ENCODE results near the gene CRIP1.

Gene CRIP1, protein sequence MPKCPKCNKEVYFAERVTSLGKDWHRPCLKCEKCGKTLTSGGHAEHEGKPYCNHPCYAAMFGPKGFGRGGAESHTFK

DNA sequence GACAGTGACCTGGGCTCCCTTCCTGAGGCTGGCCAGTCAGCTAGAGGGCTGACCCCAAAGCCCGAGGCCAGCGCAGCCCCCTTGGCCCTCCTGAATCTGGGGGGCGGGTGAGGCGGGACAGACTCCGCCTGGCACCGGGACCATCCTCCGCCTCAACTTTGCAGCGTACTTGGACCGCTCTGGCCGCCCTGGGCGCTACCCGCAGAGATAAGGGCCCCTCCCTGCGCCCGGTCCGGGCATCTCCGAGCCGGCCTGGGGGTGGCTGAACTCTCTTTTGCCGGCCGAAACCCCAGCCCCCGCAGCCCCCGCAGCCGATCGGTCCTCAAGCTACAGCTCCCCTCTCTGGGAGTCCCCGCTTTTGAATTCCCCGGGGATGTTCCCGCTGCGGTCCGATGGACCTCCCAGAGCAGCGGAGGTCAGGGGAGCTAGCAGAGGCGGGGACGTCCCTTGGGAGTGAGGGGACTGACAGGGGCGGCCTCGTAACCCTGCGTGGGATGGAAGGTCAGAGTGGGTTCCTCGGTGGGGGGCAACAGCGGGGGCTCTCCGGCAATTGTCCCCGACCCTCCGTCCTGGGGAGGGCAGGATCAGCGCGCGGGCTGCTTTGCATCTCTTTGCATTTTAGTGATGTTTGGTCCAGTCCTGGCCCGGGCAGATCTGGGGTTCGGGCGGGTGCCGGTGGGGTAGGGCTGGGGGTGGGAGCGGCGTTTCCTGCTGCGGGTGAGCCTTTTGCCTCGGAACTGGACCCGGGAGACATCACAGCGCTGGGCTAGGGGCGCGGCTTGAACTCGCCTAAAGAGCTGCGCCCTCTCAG lies at the start of gene CRIP1:
Gene CRIP1, plus strand, starts transcription at position 724 of the 811 bp plus-strand sequence. CDS start 374 bp downstream, outside the sequence.
- no peak for DNase-seq (ENCODE audit: low read depth)

DNA sequence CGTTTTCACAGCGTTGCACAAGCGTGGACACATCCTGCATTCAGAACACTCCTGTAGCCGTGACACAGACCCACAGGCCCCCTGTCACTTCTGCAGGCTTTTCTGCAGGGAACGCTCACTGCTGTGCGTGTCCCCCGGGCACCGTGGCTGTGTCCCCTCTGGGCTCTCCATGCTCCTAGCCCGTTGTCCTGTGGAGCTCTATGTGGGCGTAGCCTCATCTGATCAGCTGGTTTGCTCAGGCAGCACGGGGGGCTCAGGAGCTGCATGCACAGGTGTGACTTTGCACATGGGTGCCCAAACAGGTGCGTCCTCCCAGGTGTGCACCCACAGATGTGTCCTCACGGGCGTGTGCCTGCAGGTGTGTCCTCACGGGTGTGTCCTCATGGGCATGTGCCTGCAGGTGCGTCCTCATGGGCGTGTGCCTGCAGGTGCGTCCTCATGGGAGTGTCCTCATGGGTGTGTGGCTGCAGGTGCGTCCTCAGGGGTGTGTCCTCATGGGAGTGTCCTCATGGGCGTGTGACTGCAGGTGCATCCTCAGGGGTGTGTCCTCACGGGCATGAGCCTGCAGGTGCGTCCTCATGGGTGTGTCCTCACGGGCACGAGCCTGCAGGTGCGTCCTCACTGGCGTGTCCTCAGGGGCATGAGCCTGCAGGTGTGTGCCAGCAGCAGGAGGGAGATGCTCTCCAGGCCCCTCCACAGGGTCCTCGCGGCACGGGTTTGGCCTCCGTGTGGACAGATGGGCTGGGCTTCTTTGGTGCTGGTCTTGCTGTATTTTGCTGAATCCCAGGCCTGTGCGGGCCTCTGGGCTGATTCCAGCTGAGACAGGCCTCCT lies 49.6 kb upstream of the CRIP1 start:
- no peak for DNase-seq (ENCODE audit: low read depth)

DNA sequence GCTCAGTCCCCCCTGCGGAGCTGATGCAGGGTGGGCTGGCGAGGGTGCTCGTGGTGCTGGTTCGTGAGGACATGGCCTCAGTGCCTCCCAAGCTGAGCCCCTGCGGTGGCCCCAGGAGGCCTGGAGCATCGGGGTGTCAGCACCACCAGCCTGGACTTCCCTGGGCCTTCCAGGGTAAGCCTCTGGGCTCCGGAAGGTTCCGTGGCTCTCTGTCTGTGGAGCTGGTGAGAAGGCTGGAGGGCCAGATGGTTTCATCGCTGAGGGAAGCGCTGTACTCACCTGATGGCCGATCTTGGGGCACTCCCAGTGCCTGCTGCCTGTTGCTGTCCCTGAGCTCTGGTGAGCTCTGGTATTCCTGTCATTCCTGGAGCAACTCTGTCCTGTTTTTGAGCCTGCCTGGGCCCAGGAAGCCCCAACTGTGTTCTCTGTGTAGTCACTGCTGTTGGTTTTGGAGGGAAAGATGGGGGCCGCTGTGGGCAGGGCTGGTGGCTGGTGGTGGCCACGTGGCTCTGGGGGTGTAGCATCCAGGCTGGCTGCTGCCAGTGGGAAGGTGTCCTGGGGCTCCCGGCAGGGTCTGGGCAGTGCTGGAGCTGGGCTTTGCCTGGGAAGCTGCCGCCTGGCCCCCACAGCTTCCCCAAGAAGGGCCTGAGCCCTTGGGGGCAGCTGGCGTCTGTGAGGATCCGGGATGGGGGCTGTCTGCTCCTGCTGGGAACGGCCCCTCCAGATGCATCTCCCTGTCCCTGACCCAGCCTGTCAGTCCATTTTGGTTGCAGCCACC lies 48.8 kb upstream of the CRIP1 start:
- DNase-seq (ENCODE audit: low read depth) = no peak

DNA sequence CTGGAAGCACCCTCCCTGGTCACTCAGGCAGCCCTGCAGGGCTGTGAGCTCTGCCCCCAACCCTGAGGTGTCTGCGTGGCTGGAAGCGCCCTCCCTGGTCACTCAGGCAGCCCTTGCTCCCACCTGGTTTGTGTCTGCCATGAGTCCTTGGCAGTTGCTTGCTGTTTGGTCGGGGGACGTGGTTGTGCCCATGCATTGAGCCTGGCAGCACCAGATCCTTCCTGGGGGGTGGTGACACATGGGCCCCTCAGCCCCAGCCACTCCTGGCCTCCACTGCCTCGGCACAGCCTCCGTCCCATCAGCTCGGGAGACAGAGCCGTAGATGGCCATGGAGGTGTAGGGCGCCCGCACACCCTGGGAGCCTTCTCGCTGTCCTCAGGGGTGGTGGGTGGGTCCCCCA lies 47.5 kb upstream of the CRIP1 start:
- DNase-seq (ENCODE audit: low read depth) = no peak

DNA sequence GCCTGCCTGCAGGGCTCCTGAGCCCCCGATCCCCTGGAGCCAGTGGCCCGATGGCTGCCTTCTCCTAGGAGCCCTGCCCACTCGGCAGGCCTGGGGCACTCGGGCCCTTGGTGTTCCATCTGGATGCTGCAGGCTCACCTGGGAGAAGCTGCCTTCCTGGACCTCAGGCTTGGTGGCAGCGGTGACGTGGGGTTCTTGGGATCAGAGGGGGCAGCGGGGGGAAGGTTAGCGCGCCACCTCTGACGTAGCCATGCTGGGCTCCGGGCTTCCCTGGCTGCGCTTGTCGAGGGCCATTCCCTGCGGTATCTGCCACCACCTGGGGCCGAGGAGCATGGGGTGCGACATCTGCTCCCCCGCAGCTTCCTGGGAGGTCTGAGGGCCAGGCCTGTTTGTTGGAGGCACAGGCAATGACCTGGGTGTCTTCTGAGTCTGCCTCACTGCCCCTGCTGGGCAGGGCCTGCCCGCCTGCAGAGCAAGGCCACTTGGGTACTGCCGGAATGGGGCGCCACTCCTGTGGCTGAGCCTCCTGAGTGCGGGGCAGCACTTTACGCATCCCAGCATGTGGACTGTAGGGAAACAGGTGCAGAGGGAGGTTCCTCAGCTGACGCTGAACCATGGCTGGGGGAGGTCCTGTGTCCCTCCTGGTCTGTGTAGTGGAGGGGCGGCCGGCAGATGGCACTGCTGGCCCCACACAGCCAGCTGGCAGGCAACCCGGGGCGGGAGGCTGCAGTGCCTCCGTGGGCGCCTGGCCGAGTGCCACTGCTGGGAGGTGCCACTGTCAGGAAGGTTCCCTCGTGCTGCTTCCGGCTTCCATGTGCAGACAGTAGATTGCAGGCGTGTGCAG lies 46.8 kb upstream of the CRIP1 start:
- no peak for DNase-seq (ENCODE audit: low read depth)

DNA sequence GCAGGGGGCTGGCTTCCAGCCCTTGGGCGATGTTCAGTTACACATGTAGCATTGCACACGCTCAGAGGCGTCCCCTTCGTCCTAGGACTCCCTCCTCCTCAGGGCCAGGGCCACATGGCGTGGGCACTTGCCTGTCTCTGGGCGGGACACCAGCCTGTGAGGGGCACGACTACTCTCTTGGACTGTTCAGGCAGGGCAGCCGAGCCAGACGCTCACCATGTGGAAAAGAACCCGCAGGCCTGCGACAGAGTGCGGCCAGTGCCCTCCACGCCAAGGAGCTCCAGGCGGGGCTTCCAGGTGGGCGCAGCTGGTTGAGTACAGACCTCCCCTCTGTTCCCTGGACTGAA lies 46.2 kb upstream of the CRIP1 start:
- no peak for DNase-seq (ENCODE audit: low read depth)

DNA sequence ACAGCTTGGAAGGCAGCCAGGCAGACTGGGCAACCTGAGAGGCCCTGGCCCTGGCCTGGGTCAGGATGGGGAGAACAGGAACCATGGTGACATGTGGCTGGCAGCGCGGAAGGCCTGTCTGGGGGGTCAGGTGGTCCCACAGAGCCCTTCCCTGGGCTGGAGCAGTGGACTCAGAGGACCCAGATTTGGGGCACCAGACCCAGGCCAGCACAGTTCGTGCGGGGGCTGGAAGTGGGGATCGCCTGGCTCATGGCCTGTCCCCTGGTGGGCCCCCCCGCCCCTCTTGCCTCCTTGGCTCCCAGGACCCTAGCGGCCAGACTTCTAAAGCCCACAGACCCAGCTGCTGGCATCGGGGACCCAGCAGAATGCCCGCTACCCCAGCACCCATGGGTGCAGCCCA lies 45.7 kb upstream of the CRIP1 start:
- DNase-seq (ENCODE audit: low read depth) = no peak

DNA sequence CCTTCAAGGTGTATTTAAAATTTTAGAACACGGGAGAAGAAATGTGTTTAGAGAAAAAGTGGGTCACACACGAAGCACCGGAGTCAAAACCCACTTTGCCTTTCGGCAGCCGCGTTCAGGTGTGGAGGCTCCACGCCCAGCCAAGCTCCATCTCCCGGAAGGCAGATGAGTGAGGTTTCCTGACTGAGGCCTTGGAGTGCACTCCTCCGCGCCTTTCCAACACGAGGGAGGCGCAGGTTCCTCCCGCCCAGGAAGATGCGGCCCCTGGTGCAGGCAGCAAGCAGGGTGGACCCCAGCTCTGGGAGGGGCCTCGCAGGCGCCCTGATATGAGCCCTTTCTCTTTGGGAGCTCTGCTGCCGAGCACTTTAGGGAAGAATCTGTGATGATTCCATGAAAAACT lies 44.6 kb upstream of the CRIP1 start:
- no peak for DNase-seq (ENCODE audit: low read depth)

DNA sequence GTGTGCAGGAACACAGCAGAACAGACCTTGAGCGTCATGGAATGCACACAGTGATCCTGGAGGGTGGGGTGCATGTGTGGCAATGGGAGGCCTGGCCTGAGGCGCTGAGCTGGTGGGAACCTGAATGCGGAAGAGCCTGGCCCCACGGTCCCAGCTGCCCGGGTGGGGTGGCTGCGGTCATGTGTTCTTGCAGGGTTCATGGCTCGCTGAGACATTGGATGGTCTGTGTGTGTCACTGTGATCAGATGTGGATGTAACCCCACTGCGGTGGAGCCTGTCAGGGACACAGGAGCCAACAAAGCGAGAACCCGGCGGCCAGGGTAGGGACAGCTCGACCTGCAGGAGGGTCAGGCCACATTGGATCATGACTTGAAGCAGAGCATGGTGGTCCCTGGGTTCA lies 43.9 kb upstream of the CRIP1 start:
- no peak for DNase-seq (ENCODE audit: low read depth)

DNA sequence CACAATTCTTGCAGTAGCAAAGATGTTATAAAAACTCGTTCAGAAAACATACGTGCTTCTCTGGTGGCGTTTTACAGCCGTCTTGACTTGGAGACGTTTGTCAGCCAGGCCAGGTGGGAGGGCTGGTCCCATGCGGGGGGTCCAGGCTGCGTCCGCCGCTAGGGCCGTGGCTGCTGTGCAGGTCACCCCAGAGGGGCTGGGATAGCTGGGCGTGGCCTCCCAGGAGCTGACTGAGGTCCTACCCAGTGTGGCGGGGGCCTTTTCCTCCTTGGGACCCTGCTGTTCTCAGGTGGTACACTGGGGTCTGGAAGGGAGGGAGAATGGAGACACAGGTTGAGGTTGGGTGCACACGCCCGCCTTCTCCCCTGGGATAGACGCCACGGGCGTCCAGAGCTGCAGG lies 41.8 kb upstream of the CRIP1 start:
- DNase-seq (ENCODE audit: low read depth) = no peak

DNA sequence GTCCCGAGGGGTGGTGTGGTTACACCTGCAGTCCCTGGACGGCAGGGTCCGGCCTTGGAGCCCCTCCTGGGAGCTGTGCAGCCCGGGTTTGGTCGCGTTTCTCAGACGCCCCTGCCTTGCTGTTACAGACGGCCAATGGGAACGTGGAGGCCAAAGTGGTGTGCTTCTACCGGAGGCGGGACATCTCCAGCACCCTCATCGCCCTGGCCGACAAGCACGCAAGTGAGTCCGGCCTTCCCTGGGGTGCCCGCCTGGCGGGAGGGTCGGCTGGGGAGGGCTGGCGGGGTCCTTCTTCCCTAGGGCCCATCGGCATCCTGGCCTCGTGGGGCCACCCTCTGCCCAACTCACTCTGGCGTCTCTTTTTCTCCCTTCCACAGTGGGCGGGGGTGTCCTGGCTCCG lies 41.4 kb upstream of the CRIP1 start:
- DNase-seq (ENCODE audit: low read depth) = no peak

DNA sequence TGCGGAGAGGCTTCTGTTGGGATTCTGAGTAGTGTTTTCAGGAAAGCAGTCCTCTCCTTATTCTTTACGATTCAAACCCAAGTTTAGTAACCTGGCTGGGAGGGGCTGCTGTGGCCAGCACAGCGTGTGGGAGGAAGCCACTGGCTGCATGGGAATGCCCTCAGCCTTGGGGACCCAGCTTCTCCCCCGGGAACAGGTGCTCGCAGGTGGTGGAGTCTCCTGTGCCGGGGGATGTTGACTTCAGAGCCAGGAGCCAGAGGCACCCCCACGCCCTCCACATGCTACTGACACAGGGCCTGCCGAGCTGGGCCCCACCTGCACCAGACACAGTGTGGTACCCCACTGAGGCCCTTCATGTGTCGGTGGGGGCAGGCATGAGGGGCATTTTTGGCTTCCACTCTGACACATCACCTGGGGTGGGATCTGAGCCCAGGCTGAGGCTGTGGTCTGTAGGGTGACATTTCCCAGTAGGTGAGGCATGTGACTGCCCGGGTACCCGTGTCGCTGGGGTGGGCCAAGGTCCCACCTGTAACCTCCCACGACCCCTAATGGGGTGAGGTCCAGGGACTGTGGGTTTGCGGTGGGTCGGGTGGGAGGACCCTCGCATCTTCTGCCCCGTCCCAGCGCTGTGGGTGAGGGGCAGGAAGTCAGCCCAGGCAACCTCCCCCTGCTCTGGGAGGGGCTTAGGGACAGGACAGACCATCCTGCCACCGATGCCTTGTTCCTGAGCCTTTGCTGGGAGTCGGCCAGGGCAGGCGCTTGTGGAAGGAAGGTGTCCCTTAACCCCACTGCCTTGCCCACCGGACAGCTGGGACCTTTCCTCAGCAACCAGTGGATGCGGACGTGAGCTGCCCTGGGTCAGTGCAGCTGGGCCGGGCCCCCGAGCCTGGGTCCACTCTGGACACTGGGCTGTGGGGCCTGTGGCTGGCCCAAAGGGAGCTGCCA lies 40.5 kb upstream of the CRIP1 start:
- no peak for DNase-seq (ENCODE audit: low read depth)

DNA sequence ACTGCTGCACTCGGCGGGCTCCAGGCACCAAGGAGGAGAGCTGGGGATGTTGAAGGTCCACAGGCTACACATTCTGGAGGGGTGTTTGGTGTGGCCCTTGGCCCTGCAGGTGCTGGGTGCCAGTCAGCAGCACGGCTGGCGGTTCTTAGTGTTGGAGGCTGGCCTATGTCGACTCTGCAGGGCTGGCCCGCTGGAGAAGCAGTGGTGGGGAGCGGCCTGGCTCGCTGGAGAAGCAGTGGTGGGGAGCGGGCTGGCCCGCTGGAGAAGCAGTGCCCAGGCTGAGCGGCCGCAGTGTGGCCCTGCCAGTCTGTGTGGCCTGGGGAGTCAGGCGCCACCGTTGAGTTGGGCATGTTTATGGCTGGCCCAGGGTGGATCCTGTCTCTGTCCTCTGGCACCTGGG lies 39.7 kb upstream of the CRIP1 start:
- DNase-seq (ENCODE audit: low read depth) = no peak

DNA sequence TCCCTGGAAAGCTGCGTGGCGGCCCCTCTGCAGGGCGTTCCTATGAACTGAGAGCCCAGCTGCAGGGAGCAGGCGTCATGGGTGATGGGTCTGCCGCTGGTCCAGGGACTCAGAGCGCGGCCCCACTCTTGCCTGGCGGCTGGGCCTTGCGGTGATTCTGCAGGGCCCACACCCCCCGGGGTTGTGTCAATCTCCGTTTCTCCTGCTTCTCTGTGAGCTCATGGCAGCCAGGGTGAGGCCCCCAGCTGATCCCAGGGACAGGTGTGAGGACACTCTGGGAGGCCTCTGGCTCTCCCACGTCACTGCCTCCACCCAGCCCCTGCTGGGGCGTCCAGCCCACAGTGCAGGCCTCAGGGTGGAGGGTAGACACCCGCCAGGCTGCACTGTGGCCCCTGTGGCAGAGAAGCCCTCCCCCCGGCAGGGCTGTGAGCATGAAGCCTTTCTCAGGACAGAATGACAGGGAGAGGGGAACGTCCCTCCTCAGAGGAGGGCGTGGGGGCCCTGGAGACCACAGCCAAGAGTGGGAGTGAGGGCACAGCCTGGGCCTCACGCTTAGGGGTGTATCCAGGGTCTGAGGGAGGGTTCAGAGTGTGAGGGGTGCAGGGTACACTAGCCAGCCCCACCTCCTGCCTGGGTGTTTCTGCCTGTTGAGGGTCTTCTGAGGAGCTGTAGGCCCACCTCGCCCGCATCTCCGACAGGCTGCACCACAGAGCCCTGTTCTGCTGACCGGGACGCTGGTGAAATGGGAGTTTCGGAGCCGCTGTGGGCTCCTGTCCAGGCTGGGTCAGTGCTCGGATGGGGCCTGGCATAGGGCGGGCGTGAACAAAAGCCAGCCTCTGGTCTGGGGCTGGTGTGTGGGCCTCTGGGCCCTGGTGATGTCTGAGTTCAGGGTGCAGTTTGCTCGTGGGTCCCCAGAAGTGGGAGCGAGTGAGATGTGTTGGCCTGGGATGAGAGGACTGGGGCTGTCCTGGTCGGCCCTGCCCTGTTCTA lies 38.7 kb upstream of the CRIP1 start:
- DNase-seq (ENCODE audit: low read depth) = no peak

DNA sequence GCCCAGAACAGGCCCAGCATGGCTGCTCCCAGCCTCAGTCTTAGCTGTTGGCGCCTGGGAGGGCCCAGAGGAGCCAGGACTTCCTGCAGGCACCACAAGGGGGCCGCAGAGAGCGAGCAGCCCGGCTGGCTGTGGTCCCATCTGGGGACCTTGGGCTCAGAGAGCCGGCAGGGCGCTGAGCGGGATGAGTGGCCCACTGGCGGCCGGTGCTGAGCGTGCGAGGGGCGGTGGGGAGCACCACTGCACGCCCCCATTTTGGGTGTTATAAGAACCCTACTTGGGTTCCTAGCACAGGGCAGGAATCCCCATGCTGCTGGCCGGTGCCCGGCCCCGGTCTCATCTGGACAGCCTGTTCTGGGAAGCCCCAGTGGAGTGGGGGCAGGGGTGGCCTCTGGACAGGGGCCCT lies 38.0 kb upstream of the CRIP1 start:
- DNase-seq (ENCODE audit: low read depth) = no peak

DNA sequence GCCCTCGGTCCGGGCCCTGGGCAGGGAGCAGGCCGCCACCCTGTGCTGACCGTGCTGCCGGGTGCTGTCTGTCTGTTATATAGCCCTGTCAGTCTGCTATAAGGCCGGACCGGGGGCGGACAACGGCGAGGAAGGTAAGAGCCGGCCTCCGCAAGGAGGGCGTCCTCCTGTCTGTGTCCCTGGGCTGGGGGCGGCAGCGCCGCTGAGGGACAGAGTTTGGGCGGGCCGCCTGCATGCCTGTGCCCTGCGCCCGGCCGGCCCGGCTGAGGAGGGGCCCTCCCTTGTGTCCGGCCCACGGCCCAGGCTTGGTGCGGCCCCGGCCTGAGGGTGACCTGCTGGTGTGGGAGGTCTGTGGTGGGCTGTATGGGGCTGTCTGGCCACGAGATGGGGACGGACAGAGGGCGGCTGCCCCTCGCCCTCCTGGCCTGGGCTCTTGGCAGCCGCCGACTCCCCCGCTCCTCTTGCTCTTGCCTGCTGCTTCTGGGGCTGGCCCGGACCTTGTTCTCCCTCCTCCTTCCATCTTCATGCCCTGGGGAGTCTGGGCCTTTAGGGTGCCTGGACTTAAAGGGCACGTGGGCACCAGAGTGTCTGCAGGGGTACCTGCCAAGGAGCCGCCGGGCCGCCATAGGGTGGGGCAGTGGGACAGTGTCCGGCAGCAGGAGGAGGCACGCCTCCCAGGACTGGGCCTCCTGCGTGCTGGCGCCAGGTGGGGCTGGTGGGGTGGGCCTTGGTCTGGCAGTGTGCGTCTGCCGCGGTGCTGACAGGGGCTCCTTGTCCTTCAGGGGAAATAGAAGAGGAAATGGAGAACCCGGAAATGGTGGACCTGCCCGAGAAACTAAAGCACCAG lies 37.2 kb upstream of the CRIP1 start:
- no peak for DNase-seq (ENCODE audit: low read depth)

DNA sequence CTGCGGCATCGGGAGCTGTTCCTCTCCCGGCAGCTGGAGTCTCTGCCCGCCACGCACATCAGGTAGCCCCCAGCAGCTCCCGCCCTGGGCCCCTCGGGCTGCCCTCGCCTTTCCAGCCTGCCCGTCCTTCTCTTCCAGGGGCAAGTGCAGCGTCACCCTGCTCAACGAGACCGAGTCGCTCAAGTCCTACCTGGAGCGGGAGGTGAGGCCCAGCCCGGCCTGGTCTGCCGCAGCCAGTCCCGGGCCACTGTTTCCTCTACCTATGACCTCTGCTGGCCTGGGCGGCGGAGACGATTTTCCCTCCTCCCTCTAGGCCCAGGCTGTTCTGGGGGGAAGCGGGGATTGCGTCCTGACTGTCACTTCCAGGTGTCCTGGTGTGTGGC lies 36.6 kb upstream of the CRIP1 start:
- no peak for DNase-seq (ENCODE audit: low read depth)

Measured in non-pigmented ciliary epithelial cell (primary cell).